ENCODE data around the gene MTRR. TPM values are rescaled to one million over a fixed set of nuclear protein-coding genes. Genes with fewer than 3 reads are reported as not detected.
"Not testable (repeated sequence)": the region's sequence is repeated elsewhere in the genome, so short reads cannot be mapped to it uniquely, and the experiment has no call there.

Gene MTRR
- total and polyA plus RNA-seq, 12 donors: 11.8 to 39.6 (median 29.4) TPM

GRCh38 chr5:7907612-7908011, 38.7 kb downstream of the MTRR start:
- DNase-seq: no peak
- no peak for ATAC-seq
- no peak for TF ChIP-seq CTCF (IDR thresholded peaks at IDR 0.05)
- peaks cover 0 to 78% (median 12%) of the 10 kb centered on the region in 9 donors for H3K36me3 ChIP-seq
- peaks cover 0 to 47% (median 20%) of the 10 kb centered on the region in 11 donors for H3K9me3 ChIP-seq
- H3K27ac ChIP-seq: no peak overlapping the region
- intact Hi-C loops (cut with DNase I): no loop called here
- H3K4me3 ChIP-seq: no peak overlapping the region
- 96 to 99% methylated on average over 1 of the region's 1 CpG for WGBS, 2 donors
- H3K4me1 ChIP-seq: peaks cover 0 to 2% (median 0%) of the 10 kb centered on the region in 9 donors
- no peaks in the 10 kb centered on the region for H3K27me3 ChIP-seq

- TF ChIP-seq CTCF (IDR thresholded peaks at IDR 0.05): no peak
- 94 to 98% methylated on average over 1 of the region's 1 CpG for WGBS, 2 donors
- H3K36me3 ChIP-seq: peaks cover 0 to 71% (median 9%) of the 10 kb centered on the region in 9 donors
- ATAC-seq (no peak), DNase-seq (no peak)
- H3K27me3 ChIP-seq: no peaks in the 10 kb centered on the region
- no peaks in the 10 kb centered on the region for H3K4me1 ChIP-seq
- intact Hi-C loops (cut with DNase I): no loop called here
- no peak overlapping the region for H3K4me3 ChIP-seq
- peaks cover 0 to 54% (median 23%) of the 10 kb centered on the region in 11 donors for H3K9me3 ChIP-seq
- H3K27ac ChIP-seq: no peak overlapping the region
Measured at GRCh38 chr5:7908317-7908716, 39.4 kb downstream of the MTRR start.

- no peak for DNase-seq
- ATAC-seq: no peak
- no peaks in the 10 kb centered on the region for H3K27me3 ChIP-seq
- 96 to 97% methylated on average over 2 of the region's 2 CpGs for WGBS, 2 donors
- no peaks in the 10 kb centered on the region for H3K4me1 ChIP-seq
- H3K36me3 ChIP-seq: peaks cover 0 to 48% (median 8%) of the 10 kb centered on the region in 9 donors
- peaks cover 0 to 57% (median 23%) of the 10 kb centered on the region in 11 donors for H3K9me3 ChIP-seq
- H3K27ac ChIP-seq: no peak overlapping the region
- no peak for TF ChIP-seq CTCF (IDR thresholded peaks at IDR 0.05)
- intact Hi-C loops (cut with DNase I): no loop called here
- no peak overlapping the region for H3K4me3 ChIP-seq
Measured at GRCh38 chr5:7910738-7911428, 41.9 kb downstream of the MTRR start.

- Histone ChIP-seq H3K36me3 (peaks cover 0 to 42% (median 4%) of the 10 kb centered on the region in 9 donors), H3K9me3 (peaks cover 0 to 56% (median 23%) of the 10 kb centered on the region in 11 donors)
- H3K27me3 ChIP-seq; H3K27ac ChIP-seq; DNase-seq; H3K4me1 ChIP-seq; ATAC-seq; H3K4me3 ChIP-seq; intact Hi-C loops (cut with DNase I): not testable (repeated sequence)
- WGBS, 2 donors: 75 to 82% methylated on average over 3 of the region's 3 CpGs
Measured at GRCh38 chr5:7911429-7911771, 42.5 kb downstream of the MTRR start.

GRCh38 chr5:7916171-7916804, 47.3 kb downstream of the MTRR start:
- intact Hi-C loops (cut with DNase I): no loop called here
- DNase-seq (no peak), ATAC-seq (no peak)
- no peak overlapping the region for H3K27ac ChIP-seq
- H3K4me3 ChIP-seq: no peak overlapping the region
- H3K4me1 ChIP-seq: no peaks in the 10 kb centered on the region
- H3K36me3 ChIP-seq: no peaks in the 10 kb centered on the region
- WGBS, 2 donors: 71 to 84% methylated on average over 6 of the region's 6 CpGs
- peaks cover 0 to 22% (median 0%) of the 10 kb centered on the region in 11 donors for H3K9me3 ChIP-seq
- no peak for TF ChIP-seq CTCF (IDR thresholded peaks at IDR 0.05)
- no peaks in the 10 kb centered on the region for H3K27me3 ChIP-seq
